GM19438 (cell line): ENCODE results near the gene NECTIN2.
"Not testable (repeated sequence)": the region's sequence is repeated elsewhere in the genome, so short reads cannot be mapped to it uniquely, and the experiment has no call there.

ENCODE experiments used
- ATAC-seq: cut with Tn5 transposase; IDR thresholded peaks from one replicate; pipeline ENCODE4 v1.9.1; 2021; ENCODE audit warnings: low read depth; ENCODE audit not compliant: unreplicated experiment

Gene NECTIN2

GRCh38 chr19:44904426-44904994, 58.4 kb downstream of the NECTIN2 start:
- ATAC-seq: no peak

DNA sequence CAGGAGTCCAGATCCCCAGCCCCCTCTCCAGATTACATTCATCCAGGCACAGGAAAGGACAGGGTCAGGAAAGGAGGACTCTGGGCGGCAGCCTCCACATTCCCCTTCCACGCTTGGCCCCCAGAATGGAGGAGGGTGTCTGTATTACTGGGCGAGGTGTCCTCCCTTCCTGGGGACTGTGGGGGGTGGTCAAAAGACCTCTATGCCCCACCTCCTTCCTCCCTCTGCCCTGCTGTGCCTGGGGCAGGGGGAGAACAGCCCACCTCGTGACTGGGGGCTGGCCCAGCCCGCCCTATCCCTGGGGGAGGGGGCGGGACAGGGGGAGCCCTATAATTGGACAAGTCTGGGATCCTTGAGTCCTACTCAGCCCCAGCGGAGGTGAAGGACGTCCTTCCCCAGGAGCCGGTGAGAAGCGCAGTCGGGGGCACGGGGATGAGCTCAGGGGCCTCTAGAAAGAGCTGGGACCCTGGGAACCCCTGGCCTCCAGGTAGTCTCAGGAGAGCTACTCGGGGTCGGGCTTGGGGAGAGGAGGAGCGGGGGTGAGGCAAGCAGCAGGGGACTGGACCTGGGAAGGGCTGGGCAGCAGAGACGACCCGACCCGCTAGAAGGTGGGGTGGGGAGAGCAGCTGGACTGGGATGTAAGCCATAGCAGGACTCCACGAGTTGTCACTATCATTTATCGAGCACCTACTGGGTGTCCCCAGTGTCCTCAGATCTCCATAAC, 59.5 kb downstream of the NECTIN2 start, which contains the start of gene APOE:
Gene APOE (plus strand): TSS at position 360 of the 724 bp plus-strand sequence. CDS start 829 bp downstream, outside the sequence.
- ATAC-seq: no peak

GRCh38 chr19:44907613-44908012, 61.5 kb downstream of the NECTIN2 start:
- no peak for ATAC-seq

DNA sequence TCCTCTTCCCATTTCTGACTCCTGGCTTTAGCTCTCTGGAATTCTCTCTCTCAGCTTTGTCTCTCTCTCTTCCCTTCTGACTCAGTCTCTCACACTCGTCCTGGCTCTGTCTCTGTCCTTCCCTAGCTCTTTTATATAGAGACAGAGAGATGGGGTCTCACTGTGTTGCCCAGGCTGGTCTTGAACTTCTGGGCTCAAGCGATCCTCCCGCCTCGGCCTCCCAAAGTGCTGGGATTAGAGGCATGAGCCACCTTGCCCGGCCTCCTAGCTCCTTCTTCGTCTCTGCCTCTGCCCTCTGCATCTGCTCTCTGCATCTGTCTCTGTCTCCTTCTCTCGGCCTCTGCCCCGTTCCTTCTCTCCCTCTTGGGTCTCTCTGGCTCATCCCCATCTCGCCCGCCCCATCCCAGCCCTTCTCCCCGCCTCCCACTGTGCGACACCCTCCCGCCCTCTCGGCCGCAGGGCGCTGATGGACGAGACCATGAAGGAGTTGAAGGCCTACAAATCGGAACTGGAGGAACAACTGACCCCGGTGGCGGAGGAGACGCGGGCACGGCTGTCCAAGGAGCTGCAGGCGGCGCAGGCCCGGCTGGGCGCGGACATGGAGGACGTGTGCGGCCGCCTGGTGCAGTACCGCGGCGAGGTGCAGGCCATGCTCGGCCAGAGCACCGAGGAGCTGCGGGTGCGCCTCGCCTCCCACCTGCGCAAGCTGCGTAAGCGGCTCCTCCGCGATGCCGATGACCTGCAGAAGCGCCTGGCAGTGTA, 62.2 kb downstream of the NECTIN2 start:
- no peak for ATAC-seq

- no peak for ATAC-seq
Observed at GRCh38 chr19:44908836-44909261, 62.8 kb downstream of the NECTIN2 start.

DNA sequence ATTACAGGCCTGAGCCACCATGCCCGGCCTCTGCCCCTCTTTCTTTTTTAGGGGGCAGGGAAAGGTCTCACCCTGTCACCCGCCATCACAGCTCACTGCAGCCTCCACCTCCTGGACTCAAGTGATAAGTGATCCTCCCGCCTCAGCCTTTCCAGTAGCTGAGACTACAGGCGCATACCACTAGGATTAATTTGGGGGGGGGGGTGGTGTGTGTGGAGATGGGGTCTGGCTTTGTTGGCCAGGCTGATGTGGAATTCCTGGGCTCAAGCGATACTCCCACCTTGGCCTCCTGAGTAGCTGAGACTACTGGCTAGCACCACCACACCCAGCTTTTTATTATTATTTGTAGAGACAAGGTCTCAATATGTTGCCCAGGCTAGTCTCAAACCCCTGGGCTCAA, 63.7 kb downstream of the NECTIN2 start:
- ATAC-seq: no peak

- not testable (repeated sequence) for ATAC-seq
Observed at GRCh38 chr19:44911896-44912295, 65.8 kb downstream of the NECTIN2 start.

DNA sequence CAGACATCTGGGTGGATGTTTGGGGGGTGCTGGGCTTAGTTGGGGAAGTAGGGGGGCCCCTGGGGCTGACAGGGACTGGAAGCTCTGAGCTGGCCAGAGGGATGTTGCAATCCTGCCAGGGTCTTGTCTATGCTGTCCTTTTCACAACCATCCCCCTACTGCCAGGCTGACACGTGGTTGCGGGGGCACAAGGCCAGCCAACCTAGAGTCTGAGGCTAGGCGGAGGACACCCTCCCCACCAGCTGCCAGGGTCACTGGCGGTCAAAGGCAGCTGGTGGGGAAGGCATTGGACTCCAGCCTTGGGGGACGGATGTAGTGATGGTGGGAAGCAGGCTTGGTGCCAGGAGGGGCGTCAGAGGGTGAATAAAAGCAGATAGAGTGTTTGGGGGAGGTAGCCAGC, 66.8 kb downstream of the NECTIN2 start:
- ATAC-seq: no peak

- not testable (repeated sequence) for ATAC-seq
Observed at GRCh38 chr19:44913512-44914432, 67.7 kb downstream of the NECTIN2 start.

GRCh38 chr19:44914433-44915206, 68.5 kb downstream of the NECTIN2 start, which contains the start of gene APOC1:
Gene APOC1 (plus strand): TSS chr19:44914608. CDS start chr19:44914892, 284 bp downstream.
- peak; percentile 95 for ATAC-seq

GRCh38 chr19:44924243-44924725, 78.2 kb downstream of the NECTIN2 start:
- ATAC-seq: no peak

- no peak for ATAC-seq
Observed at GRCh38 chr19:44925114-44925891, 79.2 kb downstream of the NECTIN2 start.

GRCh38 chr19:44926245-44927077, 80.4 kb downstream of the NECTIN2 start:
- ATAC-seq: not testable (repeated sequence)

- ATAC-seq: no peak
Observed at GRCh38 chr19:44927746-44928145, 81.6 kb downstream of the NECTIN2 start.

DNA sequence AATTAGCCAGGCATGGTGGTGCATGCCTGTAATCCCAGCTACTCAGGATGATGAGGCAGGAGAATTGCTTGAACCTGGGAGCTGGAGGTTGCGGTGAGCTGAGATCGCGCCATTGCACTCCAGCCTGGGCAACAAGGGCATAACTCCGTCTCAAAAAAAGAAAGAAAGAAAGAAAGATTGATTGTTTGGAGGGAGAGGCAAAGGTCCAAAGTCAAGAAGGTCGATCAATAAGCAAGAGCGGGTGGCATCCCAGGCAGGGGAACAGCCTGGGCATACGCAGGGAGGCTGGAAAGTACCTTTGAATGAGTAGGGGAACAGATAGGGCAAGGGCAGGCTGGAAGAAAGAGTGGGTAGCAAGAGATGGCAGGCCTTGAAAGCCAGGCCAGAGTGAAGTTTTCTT, 84.0 kb downstream of the NECTIN2 start:
- no peak for ATAC-seq

GRCh38 chr19:44931541-44931940, 85.4 kb downstream of the NECTIN2 start:
- ATAC-seq: no peak
